ENCODE results near the gene THSD4. TPM values are rescaled to one million over a fixed set of nuclear protein-coding genes. Genes with fewer than 3 reads are reported as not detected.

Gene THSD4
- total and polyA plus RNA-seq, 2 of the 8 experiments (the other 6 are each of a cell fraction or from before 2014, with no cell fraction given): 2.5 to 6.2 TPM

DNA sequence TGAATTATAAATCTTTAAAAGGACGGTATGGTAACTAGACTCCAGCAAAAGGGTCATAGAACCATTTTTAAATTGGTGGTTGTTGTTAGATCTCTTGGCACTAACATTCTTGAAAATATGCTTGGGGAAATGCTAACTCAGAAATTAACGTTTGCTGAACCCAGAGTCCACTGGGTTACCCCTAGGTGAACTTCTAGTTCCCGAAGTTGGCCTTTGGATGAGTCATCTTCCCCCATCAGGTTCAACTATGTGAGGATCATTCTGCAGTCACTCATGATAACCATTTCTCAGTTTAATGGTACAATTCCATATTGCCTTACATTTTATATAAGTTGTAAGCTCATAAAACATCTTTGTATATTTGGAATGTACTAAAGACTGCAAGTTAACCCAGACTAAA lies 204.7 kb downstream of the THSD4 start:
- H3K79me2 ChIP-seq (ENCODE audit: control insufficient read depth in 1 of 2, insufficient read depth in 2 of 2, low read length in 2 of 2): no peaks in the 10 kb centered on the region
- no peak overlapping the region for H3K14ac ChIP-seq (ENCODE audit: insufficient read length)
- DNase-seq (ENCODE audit: low read depth in 1 of 2, low spot score in 2 of 2) (no peak), FAIRE-seq (no peak)
- H2AK5ac ChIP-seq (ENCODE audit: low read depth, low read length): no peak overlapping the region
- no peak overlapping the region for H2AFZ ChIP-seq (ENCODE audit: low read length)
- H3K4me3 ChIP-seq (ENCODE audit: extremely low read depth in 1 of 4, insufficient read depth in 2 of 4, low read depth in 3 of 4, low read length in 4 of 4): no peak overlapping the region
- no peak overlapping the region for H3K56ac ChIP-seq (replicated peaks; ENCODE audit: insufficient read length, low read depth, low read length)
- H2BK120ac ChIP-seq (replicated peaks; ENCODE audit: low read depth, low read length): no peak overlapping the region
- H4K20me1 ChIP-seq (replicated peaks in 1 of 2; ENCODE audit: control insufficient read depth in 1 of 2, insufficient read depth in 2 of 2, low read length in 2 of 2): no peaks in the 10 kb centered on the region
- TF ChIP-seq TAF7 (optimal IDR thresholded peaks at IDR 0.05; ENCODE audit: borderline replicate concordance, low read depth, low read length) (no peak), BACH1 (IDR thresholded peaks at IDR 0.05; ENCODE audit: low read length) (no peak), ZNF274 (IDR thresholded peaks at IDR 0.05; ENCODE audit: borderline replicate concordance, extremely low read depth, low read length) (no peak)
- TF ChIP-seq, protein P1, sequence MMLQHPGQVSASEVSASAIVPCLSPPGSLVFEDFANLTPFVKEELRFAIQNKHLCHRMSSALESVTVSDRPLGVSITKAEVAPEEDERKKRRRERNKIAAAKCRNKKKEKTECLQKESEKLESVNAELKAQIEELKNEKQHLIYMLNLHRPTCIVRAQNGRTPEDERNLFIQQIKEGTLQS (IDR thresholded peaks at IDR 0.05; ENCODE audit: insufficient read depth, low read depth, low read length): no peak
- H3K79me1 ChIP-seq (ENCODE audit: low read depth, low read length): no peaks in the 10 kb centered on the region
- no peak overlapping the region for H3K4me2 ChIP-seq (ENCODE audit: insufficient read depth in 1 of 2, low read depth in 2 of 2, low read length in 2 of 2)
- H2BK15ac ChIP-seq (ENCODE audit: low read length): no peak overlapping the region
- H3K9me3 ChIP-seq (ENCODE audit: insufficient read depth in 2 of 2, low read depth in 1 of 2, low read length in 1 of 2): no peaks in the 10 kb centered on the region
- WGBS, 2 experiments (ENCODE audit: extremely low coverage in 1 of 2, insufficient coverage in 1 of 2, insufficient read length in 1 of 2, insufficient replicate concordance in 2 of 2, low coverage in 1 of 2, low lambda C conversion rate in 2 of 2, missing lambda C conversion rate in 1 of 2): 89% methylated on average over 3 of the region's 3 CpGs; no CpG with 5 or more reads in 1 of the 2 experiments
- H2BK12ac ChIP-seq (ENCODE audit: low read depth, low read length): no peak overlapping the region
- peaks cover 0 to 2% (median 0%) of the 10 kb centered on the region in 4 experiments; a peak in 1 of 7 replicates for H3K4me1 ChIP-seq (replicated peaks in 1 of 4; ENCODE audit: control insufficient read depth in 3 of 4, insufficient read depth in 4 of 4, low read length in 3 of 4)
- no peak overlapping the region for H4K5ac ChIP-seq (ENCODE audit: insufficient read length, low read depth, low read length)
- no peaks in the 10 kb centered on the region for H3K36me3 ChIP-seq (ENCODE audit: control insufficient read depth in 2 of 4, insufficient read depth in 4 of 4, low read length in 3 of 4)
- H3K23ac ChIP-seq (ENCODE audit: insufficient read length): no peak overlapping the region
- no peak overlapping the region for H2BK5ac ChIP-seq (ENCODE audit: low read depth, low read length)
- no peak overlapping the region for H3K27ac ChIP-seq (ENCODE audit: low read depth, low read length)
- no peaks in the 10 kb centered on the region for H3K27me3 ChIP-seq (replicated peaks in 1 of 4; ENCODE audit: control insufficient read depth in 3 of 4, extremely low read depth in 1 of 4, insufficient read depth in 3 of 4, low read length in 3 of 4)
- CTCF ChIA-PET (ENCODE audit: partially characterized antibody): interaction anchor here (0.5 to 1.5 kb wide), 7 partner anchors 11 to 461 kb away, joined by 3 to 7 read pairs (median 4); no protein-coding TSS in a partner anchor
- no peak overlapping the region for H4K91ac ChIP-seq (replicated peaks; ENCODE audit: insufficient read length, low read length)
- no peak overlapping the region for H3K4ac ChIP-seq (replicated peaks; ENCODE audit: insufficient read length, low read depth, low read length)
- H2BK20ac ChIP-seq (ENCODE audit: low read length): no peak overlapping the region
- no peaks in the 10 kb centered on the region for H3K23me2 ChIP-seq (ENCODE audit: low read depth, low read length)
- no peak overlapping the region for H4K8ac ChIP-seq (ENCODE audit: extremely low read depth, insufficient read depth, low read length)
- H3K18ac ChIP-seq (ENCODE audit: extremely low read depth, low read length): no peak overlapping the region
- POLR2A ChIA-PET (ENCODE audit: partially characterized antibody): no interaction called here
- no peak overlapping the region for H3K9ac ChIP-seq (replicated peaks in 1 of 4; ENCODE audit: extremely low read depth in 1 of 4, low read depth in 3 of 4, low read length in 3 of 4)

All from H1 (cell line).